HL-60/S4 (cell line): ENCODE data around the gene CLDN14.

Experiments
- in situ Hi-C: fragments of 300-500 bp; cut with MboI; formaldehyde crosslinking; loops from 2 replicates; pipeline ENCODE4 v1.14.3; 2022; ENCODE audit warnings: low sequenced_read_pairs

Gene CLDN14, protein sequence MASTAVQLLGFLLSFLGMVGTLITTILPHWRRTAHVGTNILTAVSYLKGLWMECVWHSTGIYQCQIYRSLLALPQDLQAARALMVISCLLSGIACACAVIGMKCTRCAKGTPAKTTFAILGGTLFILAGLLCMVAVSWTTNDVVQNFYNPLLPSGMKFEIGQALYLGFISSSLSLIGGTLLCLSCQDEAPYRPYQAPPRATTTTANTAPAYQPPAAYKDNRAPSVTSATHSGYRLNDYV

DNA sequence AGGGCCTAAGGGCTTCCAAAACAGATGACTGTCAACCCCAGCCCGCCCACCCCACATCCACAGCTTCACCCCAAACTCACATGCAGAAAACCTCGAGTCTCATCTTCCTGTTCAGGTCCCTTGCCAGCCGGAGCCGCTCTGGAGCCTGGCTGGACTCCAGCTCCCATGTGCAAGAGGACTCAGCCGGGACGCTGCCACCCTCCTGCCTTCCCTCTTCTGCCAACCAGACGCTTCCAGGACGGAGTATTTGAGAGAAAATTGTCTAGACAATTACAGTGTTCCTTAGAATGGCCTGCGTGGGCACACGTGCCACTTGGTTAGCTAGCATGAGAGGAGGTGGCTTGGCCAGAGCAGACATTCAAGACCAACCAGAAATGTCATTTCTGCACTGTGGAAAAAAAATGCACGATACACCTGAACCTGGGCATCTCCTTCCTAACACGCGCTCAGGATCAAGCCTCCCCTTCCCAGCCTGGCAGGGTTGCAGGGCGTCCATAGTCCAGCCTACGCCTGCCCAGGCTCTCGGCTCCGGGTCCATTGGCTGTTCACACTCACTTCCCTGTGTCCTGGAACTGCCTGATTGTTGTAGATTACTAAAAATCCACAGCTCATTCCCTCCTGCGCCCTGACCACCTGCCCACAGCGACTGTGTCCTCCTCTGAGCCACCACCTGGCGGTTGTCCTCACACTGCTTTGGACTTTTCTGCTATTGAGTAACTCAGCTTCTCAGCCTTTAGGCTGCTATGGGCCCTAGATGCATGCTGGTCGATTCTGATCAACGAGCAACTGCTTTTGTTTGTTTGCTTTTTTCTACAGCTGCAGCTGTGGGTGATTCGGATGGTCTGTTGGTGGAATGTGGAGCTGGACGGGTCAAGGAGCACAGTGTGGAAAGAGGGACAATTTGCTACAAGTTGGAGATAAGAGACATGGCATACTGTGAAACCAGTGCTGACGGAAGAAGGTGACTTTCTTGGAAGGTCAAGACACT is at the start of gene CLDN14:
Gene CLDN14, minus strand, starts transcription at position 708 of the 988 bp plus-strand sequence. CDS start 18,427 bp downstream, outside the sequence.
- in situ Hi-C loops, result loop anchor here (5.0 kb wide), 1 partner anchor 52 kb away; no protein-coding TSS in a partner anchor

DNA sequence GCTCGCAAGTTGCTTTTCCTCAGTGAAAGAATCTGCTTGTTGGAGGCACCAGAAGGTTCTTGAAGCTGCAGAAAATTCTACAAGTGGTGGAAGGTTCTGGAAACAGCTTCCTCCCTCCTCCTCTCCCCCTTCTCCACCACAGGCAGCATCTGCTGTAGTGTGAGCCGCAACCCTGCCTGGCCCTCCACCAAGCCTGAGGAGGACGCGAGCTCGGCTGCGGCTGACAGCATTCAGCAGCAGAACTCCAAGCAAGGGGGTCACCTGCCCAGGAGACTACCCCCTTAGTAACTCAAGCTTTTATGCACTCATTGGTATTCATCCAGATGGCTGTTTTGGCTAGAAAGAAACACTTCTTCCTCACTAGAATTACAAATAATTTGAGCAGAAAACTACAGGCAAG is 48.8 kb upstream of the CLDN14 start:
- in situ Hi-C loops, result no loop called here

DNA sequence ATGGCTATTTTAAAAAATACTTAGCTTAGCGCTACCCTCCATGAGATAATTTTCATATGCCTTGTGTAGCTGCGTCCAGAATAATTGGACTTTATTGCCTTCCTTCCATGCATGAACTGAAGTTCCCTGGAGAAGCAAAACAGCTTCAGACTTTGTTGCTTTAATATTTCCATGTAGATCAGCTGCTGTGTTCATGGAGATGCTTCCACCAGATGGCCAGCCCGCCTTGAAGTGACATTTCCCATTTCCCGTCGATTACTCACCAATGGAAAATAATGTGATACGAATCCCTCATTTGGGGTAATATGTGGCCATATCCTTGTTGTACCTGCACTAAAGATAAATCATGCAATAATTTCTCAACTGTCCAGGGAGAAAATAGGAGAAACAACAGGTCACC is 47.4 kb upstream of the CLDN14 start:
- in situ Hi-C loops, result no loop called here

DNA sequence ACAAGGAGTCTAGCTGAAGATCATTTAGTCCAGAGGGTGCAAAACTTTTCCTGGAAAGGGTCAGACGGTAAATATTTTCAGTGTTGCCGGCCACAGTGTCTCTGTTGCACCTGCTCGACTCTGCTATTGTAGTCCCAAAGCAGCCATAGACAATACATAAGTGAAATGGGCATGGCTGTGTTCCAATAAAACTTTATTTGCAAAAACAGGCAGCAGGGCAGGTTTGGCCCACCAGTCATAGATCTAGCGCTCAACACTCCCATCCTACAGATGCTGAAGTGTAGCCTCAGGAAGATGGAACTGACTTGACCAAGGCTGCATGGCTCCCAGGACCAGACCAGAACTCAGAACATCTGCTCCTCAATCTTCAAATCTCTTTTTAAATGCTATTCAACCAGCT is 46.2 kb upstream of the CLDN14 start:
- in situ Hi-C loops, result no loop called here

DNA sequence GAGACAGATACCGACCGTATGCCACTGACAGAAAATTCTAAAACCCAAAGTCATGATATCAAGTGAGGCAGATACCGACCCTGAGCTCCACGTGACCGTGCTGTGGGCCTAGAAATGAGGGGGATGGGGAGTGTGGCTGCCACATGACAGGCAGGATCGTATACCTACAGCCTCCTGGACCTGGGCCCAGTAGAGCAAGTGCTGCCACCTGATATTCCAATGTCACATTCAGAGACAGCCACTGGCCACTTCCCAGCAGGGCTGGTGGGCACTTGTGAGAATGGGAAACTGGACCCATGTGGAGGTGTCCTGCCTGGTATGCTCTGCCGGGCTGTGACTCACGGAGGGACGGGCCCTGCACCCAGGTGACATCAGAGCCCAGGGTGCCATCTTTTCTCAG is 44.6 kb upstream of the CLDN14 start:
- in situ Hi-C loops, result no loop called here

DNA sequence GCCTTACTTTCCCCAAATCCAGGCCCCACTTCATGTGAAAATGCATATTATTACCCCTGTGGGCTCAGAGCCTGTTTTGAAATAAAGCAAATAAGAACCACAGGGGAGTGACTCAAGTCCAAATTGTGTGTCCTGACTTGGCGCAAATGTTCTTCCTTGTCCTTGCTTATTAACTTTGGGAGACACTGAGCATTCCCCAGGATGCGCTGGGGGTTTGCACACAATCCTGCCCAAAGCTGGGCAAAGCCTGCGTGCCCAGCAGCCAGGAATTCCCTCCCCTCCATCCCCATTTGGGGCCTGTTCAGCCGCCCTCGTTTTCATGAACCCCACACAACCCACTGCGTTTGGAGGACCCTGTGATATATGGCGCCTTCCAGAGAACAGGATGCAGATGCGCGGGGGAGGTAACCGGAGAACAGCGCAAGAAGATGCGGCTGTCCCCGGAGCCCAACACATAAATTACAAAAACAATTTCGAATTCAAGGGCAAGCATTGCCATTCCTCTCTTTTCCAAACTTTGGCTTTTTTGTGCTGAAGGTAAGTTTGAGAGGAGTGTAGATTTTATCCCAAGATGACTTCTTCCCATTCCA is 42.4 kb upstream of the CLDN14 start:
- in situ Hi-C loops, result no loop called here

DNA sequence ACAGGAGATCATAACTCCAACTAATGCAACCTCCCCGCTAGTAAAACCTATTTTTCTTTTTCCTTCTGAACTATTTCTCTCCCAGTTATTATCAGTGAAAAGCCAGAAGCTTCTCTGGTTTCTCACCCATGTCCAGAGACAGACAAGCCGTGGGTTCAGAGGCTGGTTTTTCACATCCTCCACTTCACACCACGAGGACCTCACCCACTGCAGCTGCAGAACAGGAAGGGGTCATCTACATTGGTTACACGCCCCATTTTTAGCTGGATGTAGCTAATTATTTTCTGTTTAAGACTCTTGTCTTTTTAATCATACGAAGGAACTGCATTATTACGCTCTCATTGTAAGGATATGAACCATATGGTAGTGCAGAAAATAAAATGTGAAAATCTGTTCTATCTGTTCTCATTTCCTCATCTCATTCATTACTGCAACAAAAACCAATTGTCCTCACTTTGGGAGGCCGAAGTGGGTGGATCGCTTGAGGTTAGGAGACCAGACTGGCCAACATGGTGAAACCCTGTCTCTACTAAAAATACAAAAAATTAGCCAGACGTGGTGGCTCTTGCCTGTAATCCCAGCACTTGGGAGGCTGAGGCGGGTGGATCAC is 39.1 kb upstream of the CLDN14 start:
- in situ Hi-C loops, result no loop called here

DNA sequence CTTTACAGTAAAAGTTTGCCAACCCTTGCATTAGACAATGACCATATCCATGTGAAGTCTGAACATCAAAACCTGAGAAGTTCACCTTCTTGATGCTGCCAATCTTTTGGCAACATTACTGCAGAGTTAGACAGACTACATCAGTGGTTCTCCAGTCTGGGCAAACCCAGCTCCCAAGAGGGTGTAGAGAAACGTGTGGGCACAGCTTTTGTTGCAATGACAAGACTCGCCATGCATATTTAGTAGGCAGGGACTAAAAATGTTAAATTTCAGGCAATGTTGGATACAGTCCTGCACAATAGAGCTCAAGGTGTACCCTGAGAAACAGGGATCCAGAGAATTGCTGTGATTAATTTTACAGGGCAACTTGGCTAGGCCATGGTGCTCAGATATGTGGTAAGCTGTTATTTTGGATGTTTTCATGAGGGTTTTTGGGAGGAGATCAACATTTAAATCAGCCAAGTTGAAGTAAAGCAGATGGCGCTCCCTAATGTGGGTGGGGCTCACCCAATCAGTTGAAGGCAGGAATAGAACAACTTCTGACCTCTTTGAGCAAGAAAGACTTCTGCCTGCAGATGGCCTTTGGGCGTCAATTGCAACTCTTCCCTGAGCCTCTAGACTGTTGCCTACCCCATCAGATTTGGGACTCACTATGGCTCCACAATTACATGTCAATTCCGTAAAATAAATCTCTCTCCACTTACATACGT is 37.6 kb upstream of the CLDN14 start:
- in situ Hi-C loops, result no loop called here

DNA sequence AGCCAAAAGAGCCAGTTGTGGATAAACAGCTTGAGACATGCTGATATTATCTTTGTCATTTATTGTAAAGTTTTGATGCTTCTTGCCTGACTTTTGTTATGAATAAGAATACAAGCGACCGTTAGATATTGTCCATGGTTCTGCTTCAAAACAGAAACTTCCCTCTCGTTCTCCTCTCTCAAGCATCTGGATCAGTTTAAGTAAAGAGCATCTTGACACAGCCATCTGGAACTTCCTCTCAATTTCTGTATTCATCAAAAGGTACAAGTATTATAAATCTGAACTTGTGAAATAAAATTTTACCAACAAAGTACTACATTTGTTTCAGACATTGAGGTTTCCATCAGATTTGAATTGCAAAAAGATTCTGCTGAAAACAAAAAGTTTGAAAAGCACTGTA is 36.4 kb upstream of the CLDN14 start:
- in situ Hi-C loops, result no loop called here

DNA sequence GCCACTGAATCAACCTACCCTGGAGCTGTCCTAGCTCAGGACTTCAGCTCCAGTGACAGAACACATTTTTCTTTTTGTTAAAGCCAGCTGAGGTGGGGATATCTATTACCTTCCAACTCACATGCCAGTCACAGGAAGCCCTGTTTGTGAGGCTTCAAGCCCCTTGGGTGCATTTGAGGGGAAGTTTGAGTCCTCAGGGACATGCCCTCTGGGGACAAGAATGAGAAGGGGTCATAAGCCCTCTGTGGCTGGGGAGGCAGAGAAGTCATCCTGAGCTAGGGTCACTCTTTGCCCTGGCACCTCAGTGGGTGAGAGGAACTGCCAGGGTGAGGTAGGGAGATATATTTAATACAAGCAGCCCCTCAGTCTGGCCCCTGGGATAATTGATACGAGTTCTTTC is 33.5 kb upstream of the CLDN14 start:
- in situ Hi-C loops, result no loop called here

DNA sequence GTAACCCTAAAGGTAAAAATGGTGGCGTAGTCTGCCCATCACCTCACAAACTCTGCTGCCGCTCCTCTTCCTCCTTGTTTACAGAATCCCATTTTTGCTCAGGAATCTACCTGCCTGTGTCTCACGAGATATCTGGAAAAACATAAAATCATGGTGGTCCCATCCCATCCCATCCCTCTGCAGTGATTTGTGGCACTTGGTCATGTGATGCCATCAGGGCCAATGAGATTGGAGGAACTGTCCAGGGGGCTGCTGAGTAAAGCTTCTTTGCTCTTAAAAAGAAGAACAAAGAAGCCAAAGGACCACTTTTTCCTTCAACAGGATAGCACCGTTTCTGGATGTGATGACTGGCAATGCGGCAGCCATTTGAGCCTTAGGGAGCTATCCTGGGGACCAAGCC is 33.0 kb upstream of the CLDN14 start:
- in situ Hi-C loops, result no loop called here

DNA sequence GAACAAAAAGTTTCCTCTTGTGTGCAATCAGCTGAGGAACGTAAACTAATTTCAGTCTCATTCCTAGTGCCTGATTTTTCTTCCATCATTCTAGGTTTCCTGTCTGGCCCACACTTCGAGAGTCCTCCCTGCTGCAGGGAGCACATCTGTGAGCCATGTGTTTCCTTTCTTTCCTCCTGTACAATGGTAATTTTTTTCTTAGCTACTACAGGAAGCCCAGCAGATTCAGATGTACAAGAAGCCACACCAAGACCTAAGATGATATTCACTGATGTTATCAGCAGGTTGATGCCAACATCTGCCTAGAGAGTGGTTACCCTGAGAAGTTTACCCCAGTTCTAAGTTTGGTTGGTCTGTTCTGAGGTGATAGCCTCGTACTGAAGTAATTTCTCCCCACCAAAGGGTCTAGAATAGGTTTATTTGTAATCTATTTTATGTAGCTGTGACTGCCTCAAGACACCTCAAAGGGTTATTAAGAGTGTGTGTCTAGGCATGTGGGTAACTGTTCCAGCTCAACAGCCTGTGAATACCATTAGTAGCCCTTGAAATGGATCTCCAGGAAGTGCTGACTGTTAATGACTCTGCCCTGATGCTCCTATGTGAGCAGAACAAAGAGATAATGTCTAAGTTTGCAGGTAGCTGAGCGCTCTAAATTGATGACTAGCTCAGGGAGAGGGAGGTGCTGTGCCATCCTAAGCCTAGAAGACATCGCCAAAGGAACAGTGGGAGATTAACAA is 31.7 kb upstream of the CLDN14 start:
- in situ Hi-C loops, result no loop called here

DNA sequence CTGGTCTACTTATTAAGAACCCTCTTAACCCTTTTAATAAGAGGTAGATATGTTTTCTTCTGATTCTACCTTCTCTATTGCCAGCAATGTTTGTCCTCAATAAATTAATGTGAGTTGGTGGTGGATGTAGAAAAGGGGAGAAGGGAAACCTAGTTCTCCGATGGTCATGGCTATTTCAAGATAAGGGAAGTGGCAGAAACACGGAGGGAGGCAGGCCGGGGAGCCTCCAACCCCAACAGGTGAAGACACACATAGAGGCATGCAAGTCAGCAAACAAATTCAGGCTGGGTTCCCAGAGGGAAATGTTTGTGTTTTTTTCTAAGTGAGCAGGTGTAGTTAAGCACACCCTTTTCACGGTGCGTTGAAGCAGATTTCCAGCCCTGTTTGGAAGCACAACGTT is 31.0 kb upstream of the CLDN14 start:
- in situ Hi-C loops, result no loop called here

DNA sequence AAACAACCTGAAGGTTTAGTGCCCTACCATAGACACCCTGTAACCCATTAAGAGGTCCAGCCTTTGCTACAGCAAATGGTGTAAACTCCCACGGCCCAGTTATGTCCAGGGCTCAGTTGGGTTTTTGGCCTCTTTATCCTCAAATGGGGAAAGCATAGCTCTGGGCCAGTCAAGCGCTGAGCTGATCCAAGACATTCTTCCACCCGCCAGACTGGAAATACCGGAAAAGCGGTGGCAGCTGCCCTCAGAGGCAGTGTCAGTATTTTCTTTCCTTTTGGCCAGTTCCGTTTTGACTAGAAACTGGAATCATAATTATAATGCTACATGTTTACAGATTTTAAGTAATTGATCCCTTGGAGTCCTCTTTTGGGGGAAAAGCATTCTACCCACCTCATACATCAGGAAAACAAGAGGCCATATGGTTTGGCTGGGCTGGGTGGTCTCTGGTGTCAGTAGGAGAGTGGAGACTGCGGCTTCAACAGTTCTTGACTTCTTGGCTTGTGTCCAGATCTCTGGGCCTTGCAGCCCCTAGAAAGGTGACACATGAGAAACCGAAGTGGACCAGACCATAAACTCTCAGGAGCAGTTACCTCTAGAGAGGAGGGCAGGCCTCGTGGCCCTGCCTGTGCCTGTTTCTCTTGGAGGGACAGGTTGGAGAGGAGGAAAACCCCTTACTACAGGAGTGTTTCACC is 30.2 kb upstream of the CLDN14 start:
- in situ Hi-C loops, result no loop called here

DNA sequence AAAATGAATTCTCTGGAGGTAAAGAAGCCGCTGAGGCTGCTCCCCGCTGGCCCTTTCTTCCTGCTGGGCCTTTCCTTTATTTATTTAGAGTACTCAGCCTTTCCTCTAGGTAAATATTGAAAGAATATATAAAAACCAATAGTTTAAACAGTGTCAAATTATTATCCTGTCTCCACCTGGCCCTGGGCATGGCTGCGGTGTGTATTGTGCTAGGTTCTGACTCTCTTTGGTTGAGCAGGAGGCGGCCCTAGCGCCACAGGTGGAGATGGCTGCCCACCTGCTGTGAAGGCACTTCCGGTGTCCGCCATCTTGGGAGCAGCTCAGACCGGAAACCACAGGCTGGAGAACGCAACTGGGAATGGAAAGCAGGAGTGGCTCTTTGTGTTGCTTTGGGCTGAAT is 29.0 kb upstream of the CLDN14 start:
- in situ Hi-C loops, result no loop called here

DNA sequence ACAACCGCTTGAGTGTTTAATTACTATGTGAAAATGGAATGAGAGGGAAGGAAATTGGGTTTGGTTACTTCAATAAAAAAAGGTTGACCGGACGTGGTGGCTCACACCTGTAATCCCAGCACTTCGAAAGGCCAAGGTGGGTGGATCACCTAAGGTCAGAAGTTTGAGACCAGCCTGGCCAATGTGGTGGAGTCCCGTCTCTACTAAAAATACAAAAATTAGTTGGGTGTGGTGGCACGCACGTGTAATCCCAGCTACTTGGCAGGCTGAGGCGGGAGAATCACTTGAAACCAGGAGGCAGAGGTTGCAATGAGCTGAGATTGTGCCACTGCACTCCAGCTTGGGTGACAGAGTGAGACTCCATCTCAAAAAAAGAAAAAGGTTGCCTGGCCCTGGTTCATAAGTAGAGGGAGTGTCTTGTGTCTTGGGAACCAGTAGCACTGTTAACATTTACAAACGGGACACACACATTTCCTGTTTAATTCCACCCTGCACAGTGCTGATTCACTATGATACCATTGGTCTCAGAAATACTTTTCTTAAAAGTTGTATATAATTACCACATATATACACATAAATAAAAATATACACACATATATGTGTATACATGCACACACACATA is 27.6 kb upstream of the CLDN14 start:
- in situ Hi-C loops, result no loop called here

DNA sequence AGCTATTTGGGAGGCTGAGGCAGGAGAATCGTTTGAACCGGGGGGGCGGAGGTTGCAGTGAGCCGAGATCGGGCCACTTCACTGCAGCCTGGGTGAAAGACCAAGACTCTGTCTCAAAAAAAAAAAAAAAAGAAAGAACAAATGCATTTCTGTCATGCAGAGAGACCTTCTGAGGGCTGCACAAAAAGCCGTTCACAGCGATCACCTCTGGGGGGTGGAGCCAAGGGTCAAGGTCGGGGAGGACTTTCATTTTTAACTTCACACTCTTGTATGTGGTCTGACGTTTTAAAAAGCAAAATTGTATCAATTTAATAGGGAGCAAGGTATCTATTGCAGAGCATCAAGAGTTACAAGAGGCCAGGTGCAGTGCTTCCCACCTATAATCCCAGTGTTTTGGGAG is 26.6 kb upstream of the CLDN14 start:
- in situ Hi-C loops, result no loop called here

DNA sequence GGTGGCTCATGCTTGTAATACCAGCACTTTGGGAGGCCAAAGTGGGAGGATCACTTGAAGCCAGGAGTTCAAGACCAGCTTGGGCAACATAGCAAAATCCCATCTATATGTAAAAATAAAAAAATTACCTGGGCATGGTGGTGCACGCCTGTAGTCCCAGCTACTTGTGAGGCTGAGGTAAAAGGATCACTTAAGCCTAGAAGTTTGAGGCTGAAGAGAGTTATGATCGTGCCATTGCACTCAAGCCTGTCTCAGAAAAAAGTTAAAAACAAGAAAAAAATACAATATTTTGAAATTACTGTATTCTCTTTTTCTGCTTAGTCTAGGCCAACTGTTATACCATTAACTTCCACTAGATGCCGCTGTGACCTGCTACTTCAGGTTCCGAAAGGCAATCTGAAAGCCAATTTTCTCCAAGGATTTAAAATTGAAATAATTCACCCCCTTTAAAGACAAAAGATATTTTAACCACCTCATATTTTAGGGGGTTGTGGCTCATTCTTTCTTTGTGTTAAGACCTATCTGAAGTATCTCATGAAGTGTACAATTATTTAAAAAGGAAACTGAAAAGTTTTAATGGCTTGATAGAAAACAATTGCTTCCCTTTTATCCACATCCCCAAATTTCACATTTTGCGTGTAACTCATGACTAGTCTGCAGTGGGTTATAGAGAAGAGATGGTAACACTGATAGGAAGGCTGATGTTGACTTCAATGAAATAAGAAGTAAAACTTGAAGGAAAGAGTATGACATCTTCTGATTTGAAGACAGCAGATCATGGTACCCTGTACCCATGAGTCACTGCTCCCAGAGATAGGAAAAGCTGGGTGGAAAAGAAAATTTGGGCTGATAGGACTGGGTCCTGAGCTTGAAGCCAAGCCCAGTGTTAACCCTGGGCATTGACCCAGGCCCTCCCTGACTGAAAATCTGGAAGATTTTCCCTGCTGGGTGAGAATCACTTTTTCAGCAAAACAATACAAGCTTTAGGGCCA is 24.4 kb upstream of the CLDN14 start:
- in situ Hi-C loops, result no loop called here
